Measurements from ENCODE around the gene VTA1.

DNA sequence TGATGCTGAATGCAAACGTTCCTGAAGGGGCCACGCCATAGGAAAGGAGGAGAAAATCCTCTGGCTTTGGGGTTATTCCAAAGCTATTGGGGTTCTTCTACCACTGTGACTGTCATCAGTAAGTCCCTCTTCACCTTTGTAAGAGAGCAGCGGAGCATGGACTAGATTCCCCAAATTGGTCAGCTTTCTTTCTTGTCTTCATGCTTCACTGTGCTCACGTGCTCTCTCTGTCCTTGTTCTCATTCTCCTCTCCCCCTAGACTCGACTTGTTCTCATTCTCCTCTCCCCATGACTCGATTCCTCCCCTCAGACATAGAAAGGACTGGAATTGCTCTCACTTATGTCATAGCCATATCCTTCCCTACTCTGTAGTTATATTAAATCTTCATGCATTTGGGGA lies 99.9 kb downstream of the VTA1 start:
- no peak for TF ChIP-seq EZH2phosphoT487 (IDR thresholded peaks at IDR 0.05; ENCODE audit: borderline replicate concordance, low read depth)
- TF ChIP-seq, protein P1, sequence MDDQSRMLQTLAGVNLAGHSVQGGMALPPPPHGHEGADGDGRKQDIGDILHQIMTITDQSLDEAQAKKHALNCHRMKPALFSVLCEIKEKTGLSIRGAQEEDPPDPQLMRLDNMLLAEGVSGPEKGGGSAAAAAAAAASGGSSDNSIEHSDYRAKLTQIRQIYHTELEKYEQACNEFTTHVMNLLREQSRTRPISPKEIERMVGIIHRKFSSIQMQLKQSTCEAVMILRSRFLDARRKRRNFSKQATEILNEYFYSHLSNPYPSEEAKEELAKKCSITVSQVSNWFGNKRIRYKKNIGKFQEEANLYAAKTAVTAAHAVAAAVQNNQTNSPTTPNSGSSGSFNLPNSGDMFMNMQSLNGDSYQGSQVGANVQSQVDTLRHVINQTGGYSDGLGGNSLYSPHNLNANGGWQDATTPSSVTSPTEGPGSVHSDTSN (IDR thresholded peaks at IDR 0.05) = no peak
- no peak for TF ChIP-seq TEAD4 (IDR thresholded peaks at IDR 0.05; ENCODE audit: borderline replicate concordance, insufficient read depth)
- TF ChIP-seq, protein P2, sequence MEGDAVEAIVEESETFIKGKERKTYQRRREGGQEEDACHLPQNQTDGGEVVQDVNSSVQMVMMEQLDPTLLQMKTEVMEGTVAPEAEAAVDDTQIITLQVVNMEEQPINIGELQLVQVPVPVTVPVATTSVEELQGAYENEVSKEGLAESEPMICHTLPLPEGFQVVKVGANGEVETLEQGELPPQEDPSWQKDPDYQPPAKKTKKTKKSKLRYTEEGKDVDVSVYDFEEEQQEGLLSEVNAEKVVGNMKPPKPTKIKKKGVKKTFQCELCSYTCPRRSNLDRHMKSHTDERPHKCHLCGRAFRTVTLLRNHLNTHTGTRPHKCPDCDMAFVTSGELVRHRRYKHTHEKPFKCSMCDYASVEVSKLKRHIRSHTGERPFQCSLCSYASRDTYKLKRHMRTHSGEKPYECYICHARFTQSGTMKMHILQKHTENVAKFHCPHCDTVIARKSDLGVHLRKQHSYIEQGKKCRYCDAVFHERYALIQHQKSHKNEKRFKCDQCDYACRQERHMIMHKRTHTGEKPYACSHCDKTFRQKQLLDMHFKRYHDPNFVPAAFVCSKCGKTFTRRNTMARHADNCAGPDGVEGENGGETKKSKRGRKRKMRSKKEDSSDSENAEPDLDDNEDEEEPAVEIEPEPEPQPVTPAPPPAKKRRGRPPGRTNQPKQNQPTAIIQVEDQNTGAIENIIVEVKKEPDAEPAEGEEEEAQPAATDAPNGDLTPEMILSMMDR (IDR thresholded peaks at IDR 0.05) = no peak
- TF ChIP-seq, protein P3, sequence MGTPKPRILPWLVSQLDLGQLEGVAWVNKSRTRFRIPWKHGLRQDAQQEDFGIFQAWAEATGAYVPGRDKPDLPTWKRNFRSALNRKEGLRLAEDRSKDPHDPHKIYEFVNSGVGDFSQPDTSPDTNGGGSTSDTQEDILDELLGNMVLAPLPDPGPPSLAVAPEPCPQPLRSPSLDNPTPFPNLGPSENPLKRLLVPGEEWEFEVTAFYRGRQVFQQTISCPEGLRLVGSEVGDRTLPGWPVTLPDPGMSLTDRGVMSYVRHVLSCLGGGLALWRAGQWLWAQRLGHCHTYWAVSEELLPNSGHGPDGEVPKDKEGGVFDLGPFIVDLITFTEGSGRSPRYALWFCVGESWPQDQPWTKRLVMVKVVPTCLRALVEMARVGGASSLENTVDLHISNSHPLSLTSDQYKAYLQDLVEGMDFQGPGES (IDR thresholded peaks at IDR 0.05; ENCODE audit: low read depth, low read length) = no peak
- no peak for TF ChIP-seq SMC3 (IDR thresholded peaks at IDR 0.05; ENCODE audit: low read depth, low read length)
